ENCODE data around the gene ABRAXAS1. TPM values are rescaled to one million over a fixed set of nuclear protein-coding genes. Genes with fewer than 3 reads are reported as not detected.
"Not testable (repeated sequence)": the region's sequence is repeated elsewhere in the genome, so short reads cannot be mapped to it uniquely, and the experiment has no call there.

ABRAXAS1 gene
- total RNA-seq, 6 experiments from 2014 or later: 1.6 to 3.3 (median 2.6) TPM

DNA sequence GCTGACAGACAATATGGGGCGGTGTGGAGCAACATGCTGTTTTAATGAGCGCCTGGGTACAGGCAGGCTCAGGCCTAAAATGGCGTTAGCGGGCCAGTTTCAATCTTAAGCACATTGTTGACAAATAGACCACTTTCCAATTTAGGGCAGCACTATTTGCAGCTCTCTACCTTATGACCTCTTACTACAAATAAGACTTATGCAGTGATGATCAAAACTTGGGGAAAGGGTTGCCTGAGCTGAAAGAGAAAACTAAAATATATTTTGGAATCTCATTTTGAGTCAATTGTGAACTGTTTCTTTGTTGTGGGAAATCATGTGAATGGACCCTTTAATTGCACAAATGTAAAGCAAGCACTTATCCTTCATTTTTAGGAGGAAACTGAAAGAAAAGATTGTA, 25.5 kb upstream of the ABRAXAS1 start:
- Histone ChIP-seq H3K4me1 (no peaks in the 10 kb centered on the region), H3K4me3 (no peak overlapping the region), H3K27ac (no peak overlapping the region), H3K27me3 (no peaks in the 10 kb centered on the region), H3K9me3 (no peaks in the 10 kb centered on the region), H3K36me3 (no peaks in the 10 kb centered on the region)
- DNase-seq (no peak), ATAC-seq (no peak)
- no CpG with 5 or more reads among the region's 4 CpGs for WGBS (ENCODE audit: insufficient coverage, low coverage, low lambda C conversion rate, missing lambda C conversion rate)
- TF ChIP-seq, protein P1, sequence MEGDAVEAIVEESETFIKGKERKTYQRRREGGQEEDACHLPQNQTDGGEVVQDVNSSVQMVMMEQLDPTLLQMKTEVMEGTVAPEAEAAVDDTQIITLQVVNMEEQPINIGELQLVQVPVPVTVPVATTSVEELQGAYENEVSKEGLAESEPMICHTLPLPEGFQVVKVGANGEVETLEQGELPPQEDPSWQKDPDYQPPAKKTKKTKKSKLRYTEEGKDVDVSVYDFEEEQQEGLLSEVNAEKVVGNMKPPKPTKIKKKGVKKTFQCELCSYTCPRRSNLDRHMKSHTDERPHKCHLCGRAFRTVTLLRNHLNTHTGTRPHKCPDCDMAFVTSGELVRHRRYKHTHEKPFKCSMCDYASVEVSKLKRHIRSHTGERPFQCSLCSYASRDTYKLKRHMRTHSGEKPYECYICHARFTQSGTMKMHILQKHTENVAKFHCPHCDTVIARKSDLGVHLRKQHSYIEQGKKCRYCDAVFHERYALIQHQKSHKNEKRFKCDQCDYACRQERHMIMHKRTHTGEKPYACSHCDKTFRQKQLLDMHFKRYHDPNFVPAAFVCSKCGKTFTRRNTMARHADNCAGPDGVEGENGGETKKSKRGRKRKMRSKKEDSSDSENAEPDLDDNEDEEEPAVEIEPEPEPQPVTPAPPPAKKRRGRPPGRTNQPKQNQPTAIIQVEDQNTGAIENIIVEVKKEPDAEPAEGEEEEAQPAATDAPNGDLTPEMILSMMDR (IDR thresholded peaks at IDR 0.05): no peak
- TF ChIP-seq POLR2A (IDR thresholded peaks at IDR 0.05): no peak
- intact Hi-C loops (cut with DNase I): no loop called here

DNA sequence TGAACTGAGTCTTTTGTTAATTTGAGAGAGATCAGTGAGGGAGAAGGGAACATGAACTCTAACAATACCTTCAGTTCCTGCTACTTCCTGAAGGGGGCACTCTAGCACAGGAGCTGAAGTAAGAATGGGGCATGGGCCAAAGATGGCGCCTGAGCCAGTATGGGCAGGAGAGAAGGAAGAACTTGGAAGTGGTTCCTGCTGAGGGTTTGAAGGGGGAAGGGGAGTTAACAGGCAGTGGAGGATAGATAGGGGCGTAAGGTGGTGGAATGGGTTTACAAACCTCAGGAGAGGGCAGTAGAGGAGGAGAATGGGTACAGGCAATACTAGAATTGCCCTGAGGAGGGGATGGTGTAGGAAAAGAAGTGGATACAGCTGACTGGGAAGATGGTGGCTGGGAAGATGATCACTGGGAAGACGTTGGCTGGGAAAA, 24.3 kb upstream of the ABRAXAS1 start:
- not testable (repeated sequence) for H3K36me3 ChIP-seq, H3K27me3 ChIP-seq, H3K27ac ChIP-seq, H3K9me3 ChIP-seq, H3K4me3 ChIP-seq, H3K4me1 ChIP-seq
- TF ChIP-seq, protein P1 (IDR thresholded peaks at IDR 0.05): peak; percentile 77 to 92 (median 84)
- intact Hi-C loops (cut with DNase I): loop anchor here (5.0 to 10.0 kb wide), 2 partner anchors 126 to 128 kb away; no protein-coding TSS in a partner anchor
- WGBS (ENCODE audit: insufficient coverage, low coverage, low lambda C conversion rate, missing lambda C conversion rate): 36% methylated on average over 3 of the region's 3 CpGs
- DNase-seq (peak in 2 of 3 donors; percentile 52 to 66), ATAC-seq (peak; percentile 72 to 83 (median 78))

DNA sequence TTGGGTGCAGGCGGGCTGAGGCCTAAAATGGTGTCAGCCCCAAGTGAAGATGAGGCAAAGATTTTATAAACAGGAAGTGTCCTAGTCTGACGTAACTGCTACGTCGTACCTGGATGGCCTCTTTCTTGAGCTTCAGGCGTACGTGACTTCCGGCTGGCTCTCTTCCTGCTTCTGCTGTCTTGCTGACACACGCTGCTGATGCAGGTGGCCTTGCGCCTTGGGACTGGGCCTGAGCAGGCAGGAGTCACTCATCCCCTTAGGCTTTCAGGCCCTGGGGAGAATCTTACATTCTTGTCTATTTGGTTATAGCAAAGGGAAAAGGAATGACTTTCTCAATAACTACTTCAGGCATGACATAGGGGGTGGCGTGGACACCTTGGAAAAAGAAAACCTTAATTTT, 20.1 kb upstream of the ABRAXAS1 start:
- no peaks in the 10 kb centered on the region for H3K27me3 ChIP-seq
- intact Hi-C loops (cut with DNase I): loop anchor here (5.0 to 10.0 kb wide), 2 partner anchors 130 to 132 kb away; no protein-coding TSS in a partner anchor
- ATAC-seq (peak in 1 of 4 donors; percentile 16), DNase-seq (peak in 1 of 3 donors; percentile 42)
- TF ChIP-seq POLR2A (IDR thresholded peaks at IDR 0.05): no peak
- TF ChIP-seq, protein P1 (IDR thresholded peaks at IDR 0.05): no peak
- H3K9me3 ChIP-seq: no peaks in the 10 kb centered on the region
- no peaks in the 10 kb centered on the region for H3K4me1 ChIP-seq
- H3K27ac ChIP-seq: no peak overlapping the region
- H3K36me3 ChIP-seq: no peaks in the 10 kb centered on the region
- WGBS (ENCODE audit: insufficient coverage, low coverage, low lambda C conversion rate, missing lambda C conversion rate): 74% methylated on average over 7 of the region's 10 CpGs
- no peak overlapping the region for H3K4me3 ChIP-seq

DNA sequence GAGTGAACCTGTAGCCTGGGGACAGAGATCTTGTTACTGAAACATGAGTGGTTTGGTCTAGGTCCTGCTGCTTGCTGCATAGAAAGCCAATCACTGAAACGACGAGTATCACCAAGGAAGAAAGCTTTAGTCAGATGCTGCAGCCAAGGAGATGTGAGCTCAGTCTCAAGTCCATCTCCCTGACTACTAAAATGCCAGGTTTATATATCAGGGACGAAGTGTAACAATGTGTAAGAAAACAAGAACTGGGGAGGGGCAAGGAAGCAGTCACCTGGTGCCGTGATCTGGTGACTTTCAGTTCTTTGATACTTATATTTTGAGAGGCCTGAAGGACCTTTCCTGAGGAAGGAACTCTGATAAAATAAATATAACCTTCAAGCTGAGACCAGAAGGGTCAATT, 19.6 kb upstream of the ABRAXAS1 start:
- Histone ChIP-seq H3K9me3 (no peaks in the 10 kb centered on the region), H3K4me1 (no peaks in the 10 kb centered on the region), H3K27ac (no peak overlapping the region), H3K4me3 (no peak overlapping the region), H3K36me3 (no peaks in the 10 kb centered on the region), H3K27me3 (no peaks in the 10 kb centered on the region)
- intact Hi-C loops (cut with DNase I): loop anchor here in 1 of 2 donors (10.0 kb wide), 1 partner anchor 130 kb away; no protein-coding TSS in a partner anchor
- 35% methylated on average over 4 of the region's 4 CpGs for WGBS (ENCODE audit: insufficient coverage, low coverage, low lambda C conversion rate, missing lambda C conversion rate)
- TF ChIP-seq, protein P1 (IDR thresholded peaks at IDR 0.05): no peak
- no peak for TF ChIP-seq POLR2A (IDR thresholded peaks at IDR 0.05)
- DNase-seq: no peak
- ATAC-seq: no peak

DNA sequence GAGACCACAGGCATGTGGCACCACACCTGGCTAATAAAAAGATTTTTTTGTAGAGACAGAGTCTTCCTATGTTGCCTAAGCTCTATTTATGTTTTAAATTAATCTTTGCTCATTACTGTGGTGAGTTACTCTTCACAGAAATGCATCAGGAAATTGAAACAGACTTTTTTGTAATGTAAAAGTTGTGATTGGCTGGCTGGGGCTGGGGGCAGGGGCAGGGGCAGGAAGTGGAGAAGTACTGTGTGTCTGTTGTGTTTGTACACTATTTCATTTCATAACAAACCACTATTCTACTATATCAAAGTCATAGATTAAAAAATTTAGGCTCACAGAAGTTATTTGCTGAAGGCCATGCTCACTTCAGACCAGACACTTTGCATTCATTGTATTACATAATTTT, 19.1 kb upstream of the ABRAXAS1 start:
- Histone ChIP-seq H3K4me3 (no peak overlapping the region), H3K4me1 (no peaks in the 10 kb centered on the region), H3K27me3 (no peaks in the 10 kb centered on the region), H3K9me3 (no peaks in the 10 kb centered on the region), H3K36me3 (no peaks in the 10 kb centered on the region), H3K27ac (no peak overlapping the region)
- intact Hi-C loops (cut with DNase I): loop anchor here in 1 of 2 donors (10.0 kb wide), 1 partner anchor 131 kb away; no protein-coding TSS in a partner anchor
- no peak for TF ChIP-seq POLR2A (IDR thresholded peaks at IDR 0.05)
- TF ChIP-seq, protein P1 (IDR thresholded peaks at IDR 0.05): no peak
- ATAC-seq: no peak
- DNase-seq: no peak

DNA sequence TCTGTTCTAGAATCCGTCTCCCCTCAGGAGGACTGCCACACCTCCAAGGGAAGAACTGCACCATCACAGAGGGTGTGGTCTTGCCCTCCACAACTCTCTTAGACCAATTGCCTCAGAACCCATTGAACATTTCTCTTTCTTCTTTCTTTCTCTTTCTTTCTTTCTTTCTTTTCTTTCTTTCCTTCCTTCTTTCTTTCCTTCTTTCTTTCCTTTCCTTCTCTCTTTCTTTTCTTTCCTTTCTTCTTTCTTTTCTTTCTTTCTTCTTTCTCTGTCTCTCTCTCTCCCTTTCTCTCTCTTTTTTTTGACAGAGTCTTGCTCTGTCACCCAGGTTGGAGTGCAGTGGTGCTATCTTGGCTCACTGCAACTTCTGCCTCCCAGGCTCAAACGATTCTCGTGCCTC, 16.8 kb upstream of the ABRAXAS1 start:
- not testable (repeated sequence) for H3K27ac ChIP-seq

More for the DNA sequence above, 16.8 kb upstream of the ABRAXAS1 start:
- ATAC-seq, H3K27me3 ChIP-seq, H3K9me3 ChIP-seq, H3K4me3 ChIP-seq, H3K4me1 ChIP-seq, DNase-seq, H3K36me3 ChIP-seq: not testable (repeated sequence)
- WGBS (ENCODE audit: insufficient coverage, low coverage, low lambda C conversion rate, missing lambda C conversion rate): 69% methylated on average over 3 of the region's 3 CpGs
- intact Hi-C loops (cut with DNase I): loop anchor here in 1 of 2 donors (10.0 kb wide), 1 partner anchor 133 kb away; no protein-coding TSS in a partner anchor
